Measurements from ENCODE around the gene BRINP2.

Gene BRINP2, protein sequence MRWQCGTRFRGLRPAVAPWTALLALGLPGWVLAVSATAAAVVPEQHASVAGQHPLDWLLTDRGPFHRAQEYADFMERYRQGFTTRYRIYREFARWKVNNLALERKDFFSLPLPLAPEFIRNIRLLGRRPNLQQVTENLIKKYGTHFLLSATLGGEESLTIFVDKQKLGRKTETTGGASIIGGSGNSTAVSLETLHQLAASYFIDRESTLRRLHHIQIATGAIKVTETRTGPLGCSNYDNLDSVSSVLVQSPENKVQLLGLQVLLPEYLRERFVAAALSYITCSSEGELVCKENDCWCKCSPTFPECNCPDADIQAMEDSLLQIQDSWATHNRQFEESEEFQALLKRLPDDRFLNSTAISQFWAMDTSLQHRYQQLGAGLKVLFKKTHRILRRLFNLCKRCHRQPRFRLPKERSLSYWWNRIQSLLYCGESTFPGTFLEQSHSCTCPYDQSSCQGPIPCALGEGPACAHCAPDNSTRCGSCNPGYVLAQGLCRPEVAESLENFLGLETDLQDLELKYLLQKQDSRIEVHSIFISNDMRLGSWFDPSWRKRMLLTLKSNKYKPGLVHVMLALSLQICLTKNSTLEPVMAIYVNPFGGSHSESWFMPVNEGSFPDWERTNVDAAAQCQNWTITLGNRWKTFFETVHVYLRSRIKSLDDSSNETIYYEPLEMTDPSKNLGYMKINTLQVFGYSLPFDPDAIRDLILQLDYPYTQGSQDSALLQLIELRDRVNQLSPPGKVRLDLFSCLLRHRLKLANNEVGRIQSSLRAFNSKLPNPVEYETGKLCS

DNA sequence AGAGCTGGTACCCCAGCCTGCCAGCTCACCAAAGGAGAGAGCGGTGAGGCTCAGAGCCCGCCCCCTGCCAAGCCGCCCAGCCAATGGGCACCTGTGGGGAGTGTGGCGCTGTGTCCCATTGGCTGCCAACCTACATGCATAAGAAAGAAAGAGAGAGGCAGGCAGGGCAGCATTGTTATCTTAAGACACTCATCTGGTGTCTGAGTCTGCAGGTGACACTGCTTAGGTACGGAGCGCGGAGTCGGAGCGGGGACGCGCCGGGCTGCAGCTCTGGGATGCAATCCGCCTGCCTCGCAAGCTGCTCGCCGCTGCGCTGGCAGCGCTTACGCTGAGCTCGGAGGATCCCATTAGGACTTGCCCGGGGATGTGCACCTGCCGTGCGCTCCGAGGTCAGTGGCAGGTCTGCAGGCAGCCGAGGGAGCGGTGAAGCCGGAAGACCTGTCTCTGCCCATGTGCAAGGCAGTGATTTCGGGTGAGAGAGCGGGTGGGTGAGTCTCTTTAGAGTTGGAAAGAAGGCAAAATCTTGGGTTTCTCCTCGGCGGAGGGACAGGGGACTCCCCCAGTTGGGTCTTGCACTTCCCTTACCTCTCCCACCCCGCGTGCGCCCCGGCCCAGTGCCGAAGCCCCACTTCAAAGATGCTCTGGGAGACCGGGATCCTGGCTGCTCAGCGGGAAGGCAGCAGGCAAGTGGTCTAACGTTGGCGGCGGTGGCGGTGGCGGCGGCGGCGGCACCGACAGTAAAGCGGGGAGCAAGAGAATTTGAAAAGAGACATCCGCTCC lies at the start of gene BRINP2:
TSS of gene BRINP2 (plus strand) at position 203 of the 780 bp plus-strand sequence. CDS start 58,919 bp downstream, outside the sequence.
- no peak for DNase-seq (ENCODE audit: low read depth)
- TF ChIP-seq, protein P1, sequence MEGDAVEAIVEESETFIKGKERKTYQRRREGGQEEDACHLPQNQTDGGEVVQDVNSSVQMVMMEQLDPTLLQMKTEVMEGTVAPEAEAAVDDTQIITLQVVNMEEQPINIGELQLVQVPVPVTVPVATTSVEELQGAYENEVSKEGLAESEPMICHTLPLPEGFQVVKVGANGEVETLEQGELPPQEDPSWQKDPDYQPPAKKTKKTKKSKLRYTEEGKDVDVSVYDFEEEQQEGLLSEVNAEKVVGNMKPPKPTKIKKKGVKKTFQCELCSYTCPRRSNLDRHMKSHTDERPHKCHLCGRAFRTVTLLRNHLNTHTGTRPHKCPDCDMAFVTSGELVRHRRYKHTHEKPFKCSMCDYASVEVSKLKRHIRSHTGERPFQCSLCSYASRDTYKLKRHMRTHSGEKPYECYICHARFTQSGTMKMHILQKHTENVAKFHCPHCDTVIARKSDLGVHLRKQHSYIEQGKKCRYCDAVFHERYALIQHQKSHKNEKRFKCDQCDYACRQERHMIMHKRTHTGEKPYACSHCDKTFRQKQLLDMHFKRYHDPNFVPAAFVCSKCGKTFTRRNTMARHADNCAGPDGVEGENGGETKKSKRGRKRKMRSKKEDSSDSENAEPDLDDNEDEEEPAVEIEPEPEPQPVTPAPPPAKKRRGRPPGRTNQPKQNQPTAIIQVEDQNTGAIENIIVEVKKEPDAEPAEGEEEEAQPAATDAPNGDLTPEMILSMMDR (IDR thresholded peaks at IDR 0.05; ENCODE audit: control insufficient read depth, insufficient read depth, low read depth, low read length, missing control alignments): no peak

DNA sequence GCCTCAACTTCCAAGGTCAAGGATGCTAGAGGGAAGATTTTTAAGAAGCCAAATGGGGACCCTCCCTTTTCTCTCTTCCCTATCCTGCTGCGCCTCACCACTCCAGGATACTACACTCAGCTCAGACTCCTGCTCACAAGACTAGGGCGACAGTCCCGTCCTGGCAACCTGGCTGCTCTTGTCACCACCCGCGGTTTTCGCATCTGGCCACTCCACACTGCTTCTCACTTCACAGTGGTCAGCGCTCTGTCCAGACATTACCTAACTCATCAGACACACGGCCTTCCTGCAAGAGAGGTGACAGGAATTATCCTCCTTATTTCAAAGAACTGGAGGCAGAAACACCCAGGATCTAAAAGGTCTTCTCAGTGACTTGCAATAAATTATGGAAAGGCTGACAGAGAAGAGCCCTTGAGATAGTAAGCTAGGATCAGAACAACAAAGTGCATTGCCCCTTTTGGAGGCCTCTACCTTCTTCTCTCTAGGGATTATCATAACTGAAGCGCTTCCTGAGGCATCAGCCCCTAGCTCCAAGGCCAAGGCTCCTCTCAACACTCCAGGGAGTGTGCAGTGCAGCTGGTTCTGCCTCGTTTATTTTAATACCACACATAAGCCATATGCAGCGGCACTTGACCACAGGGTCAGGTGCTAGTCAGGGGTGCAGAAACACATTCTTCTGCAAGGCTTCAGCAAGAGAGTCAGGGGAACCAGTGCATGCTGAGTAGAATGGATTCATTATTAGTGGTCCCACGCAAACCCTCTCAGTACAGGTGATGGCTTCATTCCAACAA lies 48.1 kb upstream of the BRINP2 start:
- DNase-seq (ENCODE audit: low read depth): no peak
- TF ChIP-seq, protein P1 (IDR thresholded peaks at IDR 0.05; ENCODE audit: control insufficient read depth, insufficient read depth, low read depth, low read length, missing control alignments): no peak
- no peak overlapping the region for H3K4me3 ChIP-seq (ENCODE audit: control insufficient read depth, low read depth, low read length)

More for the DNA sequence above, at the start of gene BRINP2:
- peak within 1 kb of the TSS; percentile 30 for H3K4me3 ChIP-seq (ENCODE audit: control insufficient read depth, low read depth, low read length)

DNA sequence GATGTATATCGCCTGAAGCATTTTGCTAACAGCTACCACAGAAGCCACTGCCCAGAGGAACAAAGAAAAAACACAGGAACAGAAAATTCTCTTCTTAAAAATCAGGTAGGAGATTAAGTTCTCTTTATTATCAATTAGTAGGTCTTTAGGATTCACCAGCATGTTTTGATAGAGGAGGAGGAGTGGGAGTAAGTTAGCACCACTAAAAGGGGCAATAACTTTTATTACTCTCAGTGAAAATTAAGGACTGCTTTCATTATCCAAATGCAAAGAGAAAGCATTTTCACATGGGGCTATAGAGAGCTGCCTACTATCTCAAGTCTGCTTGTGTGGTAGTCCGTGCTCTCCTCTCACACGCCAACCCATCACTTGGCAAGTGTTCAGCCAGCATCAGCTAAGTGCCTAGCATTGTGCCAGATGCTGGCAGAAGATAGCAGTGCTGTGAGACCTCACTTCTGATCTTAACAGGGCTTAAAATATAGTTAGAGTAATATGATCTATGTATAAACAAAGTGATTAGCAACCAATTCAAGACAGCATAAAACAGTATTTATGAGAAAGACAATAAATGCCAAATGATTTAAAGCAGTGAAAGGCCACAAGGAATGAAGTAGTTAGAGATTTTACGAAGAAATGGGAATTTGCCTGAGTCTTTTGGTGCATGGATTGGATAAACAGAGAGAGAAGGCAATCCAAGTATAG lies 46.0 kb upstream of the BRINP2 start:
- no peak overlapping the region for H3K4me3 ChIP-seq (ENCODE audit: control insufficient read depth, low read depth, low read length)
- no peak for DNase-seq (ENCODE audit: low read depth)
- TF ChIP-seq, protein P1 (IDR thresholded peaks at IDR 0.05; ENCODE audit: control insufficient read depth, insufficient read depth, low read depth, low read length, missing control alignments): no peak

DNA sequence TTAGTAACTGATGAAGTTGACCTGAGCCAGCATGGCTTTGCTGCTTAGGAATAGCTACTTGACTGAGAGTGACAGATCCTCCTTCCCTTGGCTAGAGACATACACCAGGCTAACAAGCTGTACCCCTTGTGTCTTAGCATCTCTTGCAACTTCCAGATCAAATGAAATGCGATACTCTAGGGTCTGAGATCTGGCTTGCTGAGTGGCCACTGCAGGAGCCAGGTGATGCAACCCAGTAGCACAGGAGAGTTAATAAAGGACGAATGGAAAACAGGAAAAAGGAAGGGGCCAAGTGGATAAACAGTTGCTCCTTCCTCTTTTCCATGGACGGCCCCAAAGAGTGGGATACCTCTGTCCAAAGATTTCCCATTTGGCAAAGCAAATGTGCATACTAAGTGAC lies 44.5 kb upstream of the BRINP2 start:
- no peak overlapping the region for H3K4me3 ChIP-seq (ENCODE audit: control insufficient read depth, low read depth, low read length)
- TF ChIP-seq, protein P1 (IDR thresholded peaks at IDR 0.05; ENCODE audit: control insufficient read depth, insufficient read depth, low read depth, low read length, missing control alignments): no peak
- no peak for DNase-seq (ENCODE audit: low read depth)

DNA sequence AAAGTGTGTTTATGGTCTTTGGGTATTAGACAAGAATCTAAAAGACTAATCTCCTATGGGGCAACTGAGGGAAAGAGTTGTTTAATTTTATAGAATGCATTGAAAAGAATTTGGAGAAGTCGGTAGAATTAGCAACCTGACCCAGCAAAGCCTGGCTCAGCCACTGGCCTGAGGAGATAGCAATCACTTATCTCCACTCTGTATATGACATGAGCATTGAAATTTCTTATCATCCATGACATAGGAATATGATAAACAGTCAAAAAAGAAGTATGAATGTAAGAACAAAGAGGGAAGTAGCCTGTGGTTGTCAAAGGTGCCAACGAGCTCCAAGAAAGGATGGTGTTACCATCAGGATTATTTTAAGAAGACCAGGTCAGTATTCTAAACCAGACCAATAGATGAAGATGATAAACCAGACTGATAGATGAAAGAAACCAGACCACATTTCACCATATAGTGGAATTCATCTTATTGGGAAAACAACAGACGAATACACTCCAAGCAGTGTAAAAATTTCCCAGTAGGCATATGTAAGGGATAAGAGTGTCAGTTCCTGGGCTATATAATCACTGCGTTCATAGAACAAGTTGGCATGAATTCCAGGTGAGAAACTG lies 42.0 kb upstream of the BRINP2 start:
- no peak overlapping the region for H3K4me3 ChIP-seq (ENCODE audit: control insufficient read depth, low read depth, low read length)
- no peak for DNase-seq (ENCODE audit: low read depth)
- TF ChIP-seq, protein P1 (IDR thresholded peaks at IDR 0.05; ENCODE audit: control insufficient read depth, insufficient read depth, low read depth, low read length, missing control alignments): no peak

Data from AG09309 (cell line).